RWPE1 (cell line): ENCODE data around the gene EYS.

ENCODE experiments used
- CTCF ChIA-PET: fragments of 350-600 bp; sonication (Branson Sonifier 250); formaldehyde crosslinking; extraction: SDS; loops from one replicate; lab custom pipeline; 2021; lab: Yijun Ruan, JAX
- POLR2A ChIA-PET: fragments of 400-600 bp; formaldehyde crosslinking; extraction: SDS; loops from one replicate; lab custom pipeline; 2020; ENCODE audit warnings: antibody characterized with exemption; ENCODE audit not compliant: low non-redundant PET; lab: Yijun Ruan, JAX
- DNase-seq: peaks from one replicate; pipeline ENCODE4 v3.0.0; 2012; ENCODE audit warnings: low spot score
- H3K27ac ChIP-seq: fragments of 450-650 bp; 2 replicates; pipeline ENCODE4 v1.5.1; 2017
- CTCF ChIP-seq: fragments of 450-650 bp; conservative IDR thresholded peaks from 2 replicates; pipeline ENCODE4 v1.5.1; 2017; ENCODE audit warnings: low read depth, mild to moderate bottlenecking

Gene EYS

DNA sequence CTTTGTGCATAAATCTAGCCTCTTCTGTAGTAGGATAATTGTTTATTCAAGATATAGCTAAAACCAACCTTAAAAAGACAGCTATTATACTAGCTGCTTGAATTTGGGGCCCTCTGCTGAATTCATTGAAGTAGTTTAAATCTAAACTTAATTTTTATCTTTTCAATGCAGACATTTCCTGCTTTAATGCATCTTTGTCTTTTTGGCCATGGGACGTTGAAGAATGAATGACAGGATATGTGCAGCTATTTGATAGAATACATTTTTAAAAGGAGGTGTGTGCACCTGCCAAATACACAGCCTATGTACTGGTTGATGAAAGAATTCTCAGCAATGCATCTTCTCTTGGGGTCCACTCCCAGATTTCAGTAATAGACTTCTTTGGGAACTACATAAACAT, 1546.5 kb downstream of the EYS start:
- H3K27ac ChIP-seq, result no peak overlapping the region
- no peak for DNase-seq
- CTCF ChIA-PET, result interaction anchor here (0.5 kb wide), 1 partner anchor 54 kb away, joined by 3 read pairs; no protein-coding TSS in a partner anchor
- TF ChIP-seq CTCF, result no peak
- POLR2A ChIA-PET, result no interaction called here

GRCh38 chr6:64155063-64155462, 1552.0 kb downstream of the EYS start:
- no peak for DNase-seq
- H3K27ac ChIP-seq, result no peak overlapping the region
- POLR2A ChIA-PET, result no interaction called here
- no peak for TF ChIP-seq CTCF
- CTCF ChIA-PET, result interaction anchor here (0.6 kb wide), 1 partner anchor 1078 kb away, joined by 7 read pairs; no protein-coding TSS in a partner anchor

DNA sequence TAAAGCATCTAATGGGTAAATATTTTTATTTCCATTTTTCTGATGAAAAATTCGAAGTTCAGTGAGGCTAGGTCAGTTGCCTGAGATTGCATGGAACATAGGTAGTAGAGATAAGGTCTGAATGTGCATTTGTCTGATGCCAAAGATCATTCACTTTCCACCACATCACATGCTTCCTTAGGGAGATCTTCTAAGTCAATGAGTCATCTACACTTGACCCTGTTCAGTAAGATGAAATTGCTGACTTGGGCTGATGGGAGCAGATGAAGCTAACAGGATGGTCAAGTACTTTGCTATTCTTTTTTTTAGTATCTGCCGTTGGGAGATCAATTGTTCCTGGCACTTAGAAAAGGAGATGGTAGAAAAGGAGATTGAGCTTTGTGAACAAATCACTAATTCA, 1560.2 kb downstream of the EYS start:
- ChIA-PET CTCF (no interaction called here), POLR2A (no interaction called here)
- TF ChIP-seq CTCF, result no peak
- H3K27ac ChIP-seq, result no peak overlapping the region
- DNase-seq, result no peak

GRCh38 chr6:64146094-64146493, 1560.9 kb downstream of the EYS start:
- H3K27ac ChIP-seq, result no peak overlapping the region
- DNase-seq, result peak; percentile 40
- CTCF ChIA-PET, result interaction anchor here (0.6 kb wide), 1 partner anchor 1304 kb away, joined by 6 read pairs; no protein-coding TSS in a partner anchor
- no peak for TF ChIP-seq CTCF
- POLR2A ChIA-PET, result no interaction called here

DNA sequence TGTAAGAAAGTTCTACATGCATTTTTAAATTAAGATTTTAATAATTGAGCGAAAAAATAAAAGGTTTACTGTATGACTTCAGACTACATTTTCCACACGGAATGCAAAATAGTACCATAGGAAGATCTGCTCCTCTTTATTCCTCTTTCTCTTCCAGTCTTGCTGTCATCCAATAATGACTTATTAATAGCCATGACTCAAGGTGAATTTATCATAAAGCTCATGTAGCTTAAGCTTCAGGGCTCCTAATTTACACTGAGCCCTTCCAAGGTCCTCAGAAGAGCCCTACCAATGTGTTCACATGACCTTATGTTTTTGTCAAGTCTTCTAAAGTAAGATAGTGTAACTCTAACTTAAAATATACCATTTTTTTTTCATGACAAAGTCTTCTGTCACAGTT, 1561.4 kb downstream of the EYS start:
- no peak for DNase-seq
- CTCF ChIA-PET, result interaction anchor here (0.6 kb wide), 1 partner anchor 1305 kb away, joined by 6 read pairs; no protein-coding TSS in a partner anchor
- POLR2A ChIA-PET, result no interaction called here
- H3K27ac ChIP-seq, result no peak overlapping the region
- TF ChIP-seq CTCF, result no peak

DNA sequence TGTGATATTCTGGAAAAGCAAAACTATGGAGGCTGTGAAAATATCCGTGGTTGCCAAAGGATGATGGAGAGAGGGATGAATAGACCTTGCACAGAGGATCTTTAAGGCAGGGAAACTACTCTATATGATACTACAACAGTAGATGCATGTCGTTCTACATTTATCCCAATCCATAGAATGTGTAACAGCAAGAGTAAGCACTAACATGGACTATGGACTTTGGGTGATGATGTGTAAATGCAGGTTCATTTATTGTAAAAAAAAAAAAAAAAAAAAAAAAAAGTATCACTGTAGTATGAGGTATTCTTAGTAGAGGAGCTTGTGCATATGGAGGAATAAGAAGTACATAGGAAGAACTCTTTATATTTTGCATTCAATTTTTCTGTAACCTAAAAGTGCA, 1563.9 kb downstream of the EYS start:
- no peak overlapping the region for H3K27ac ChIP-seq
- DNase-seq, result no peak
- no peak for TF ChIP-seq CTCF
- CTCF ChIA-PET, result interaction anchor here (1.1 kb wide), 1 partner anchor 9 kb away, joined by 3 read pairs; no protein-coding TSS in a partner anchor
- POLR2A ChIA-PET, result no interaction called here
